ENCODE results near the gene BTG1. TPM values are rescaled to one million over a fixed set of nuclear protein-coding genes. Genes with fewer than 3 reads are reported as not detected.
A peak's percentile ranks its signal among the peaks of the same experiment; 100 is the strongest.

BTG1 gene
- total and polyA plus RNA-seq, 8 donors, result 29.0 to 183 (median 127) TPM

DNA sequence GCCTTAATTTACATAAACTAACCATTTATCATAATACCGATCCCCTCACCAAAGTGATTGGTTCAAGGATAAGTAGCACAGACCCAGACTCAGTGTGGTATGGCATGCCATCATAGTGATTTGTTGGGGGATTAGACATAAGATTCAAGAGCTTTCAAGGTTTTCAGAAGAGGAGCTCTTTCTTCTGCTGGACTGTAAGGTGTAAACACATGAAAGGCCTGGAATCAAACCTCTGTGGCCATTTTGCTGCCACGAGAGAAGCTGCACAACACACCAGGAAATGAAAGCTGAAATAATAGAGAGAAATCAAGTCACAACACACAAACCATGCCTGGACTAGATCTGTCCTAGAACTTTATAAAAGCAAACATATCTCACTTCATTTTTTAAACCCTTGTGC, 30.8 kb downstream of the BTG1 start:
- Histone ChIP-seq H3K27me3 (no peaks in the 10 kb centered on the region), H3K9me3 (no peaks in the 10 kb centered on the region), H3K27ac (no peak overlapping the region), H3K4me3 (no peak overlapping the region), H3K4me1 (no peaks in the 10 kb centered on the region), H3K36me3 (no peaks in the 10 kb centered on the region)
- DNase-seq (no peak), ATAC-seq (no peak), FAIRE-seq (no peak)
- intact Hi-C loops (cut with DNase I), result no loop called here
- WGBS, 2 donors, result 89 to 93% methylated on average over 2 of the region's 2 CpGs
- TF ChIP-seq, protein P1, sequence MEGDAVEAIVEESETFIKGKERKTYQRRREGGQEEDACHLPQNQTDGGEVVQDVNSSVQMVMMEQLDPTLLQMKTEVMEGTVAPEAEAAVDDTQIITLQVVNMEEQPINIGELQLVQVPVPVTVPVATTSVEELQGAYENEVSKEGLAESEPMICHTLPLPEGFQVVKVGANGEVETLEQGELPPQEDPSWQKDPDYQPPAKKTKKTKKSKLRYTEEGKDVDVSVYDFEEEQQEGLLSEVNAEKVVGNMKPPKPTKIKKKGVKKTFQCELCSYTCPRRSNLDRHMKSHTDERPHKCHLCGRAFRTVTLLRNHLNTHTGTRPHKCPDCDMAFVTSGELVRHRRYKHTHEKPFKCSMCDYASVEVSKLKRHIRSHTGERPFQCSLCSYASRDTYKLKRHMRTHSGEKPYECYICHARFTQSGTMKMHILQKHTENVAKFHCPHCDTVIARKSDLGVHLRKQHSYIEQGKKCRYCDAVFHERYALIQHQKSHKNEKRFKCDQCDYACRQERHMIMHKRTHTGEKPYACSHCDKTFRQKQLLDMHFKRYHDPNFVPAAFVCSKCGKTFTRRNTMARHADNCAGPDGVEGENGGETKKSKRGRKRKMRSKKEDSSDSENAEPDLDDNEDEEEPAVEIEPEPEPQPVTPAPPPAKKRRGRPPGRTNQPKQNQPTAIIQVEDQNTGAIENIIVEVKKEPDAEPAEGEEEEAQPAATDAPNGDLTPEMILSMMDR (IDR thresholded peaks at IDR 0.05), result no peak

DNA sequence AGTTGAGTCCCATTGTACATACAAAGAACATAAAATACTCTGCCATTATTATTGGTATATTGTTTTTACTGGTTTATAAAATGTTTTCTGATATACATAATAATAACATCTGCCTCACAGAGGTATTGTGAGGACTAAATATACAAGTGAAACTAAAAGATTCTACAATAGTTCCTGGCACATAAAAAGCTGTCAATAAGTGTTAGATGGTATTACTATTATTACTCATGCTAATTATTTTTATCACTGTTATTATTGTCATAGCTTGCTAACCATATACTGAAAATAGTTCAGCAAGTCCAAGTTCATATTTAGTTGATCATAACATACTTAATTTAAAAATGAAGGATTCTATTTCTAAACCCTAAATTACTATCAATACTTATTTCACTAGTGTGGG, 34.4 kb downstream of the BTG1 start:
- FAIRE-seq (peak; percentile 26), DNase-seq (no peak), ATAC-seq (no peak)
- Histone ChIP-seq H3K27ac (no peak overlapping the region), H3K27me3 (no peaks in the 10 kb centered on the region), H3K36me3 (no peaks in the 10 kb centered on the region), H3K4me1 (peaks cover 13 to 30% (median 15%) of the 10 kb centered on the region in 3 donors), H3K9me3 (no peaks in the 10 kb centered on the region), H3K4me3 (no peak overlapping the region)
- TF ChIP-seq, protein P1 (IDR thresholded peaks at IDR 0.05), result no peak
- intact Hi-C loops (cut with DNase I), result no loop called here

DNA sequence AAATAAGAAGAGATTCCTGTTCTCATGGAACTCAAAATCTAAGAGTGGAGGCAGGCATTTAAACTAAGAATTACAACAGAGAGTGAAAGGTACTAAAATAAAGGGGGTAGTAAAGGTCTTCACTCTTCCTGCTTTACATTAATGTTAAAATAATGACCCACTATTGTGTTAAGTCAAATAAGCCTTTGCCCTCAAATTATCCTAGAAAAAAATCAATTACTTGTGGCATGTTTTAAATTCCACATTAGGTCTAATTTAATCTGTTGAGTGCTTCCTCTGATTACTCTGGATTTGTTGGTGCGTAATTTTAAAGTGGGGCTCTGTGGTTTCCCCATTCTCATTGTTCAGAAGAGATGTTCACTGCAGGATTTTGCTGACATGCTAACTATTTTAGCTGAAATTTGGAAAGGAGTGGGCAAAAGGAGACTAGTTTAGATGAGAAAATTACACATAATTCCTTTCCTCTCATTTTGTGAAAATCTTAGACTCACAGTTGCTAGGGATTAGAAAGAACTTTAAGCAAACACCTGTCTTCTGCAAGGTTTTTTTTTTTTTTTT, 35.5 kb downstream of the BTG1 start:
- DNase-seq (no peak), FAIRE-seq (no peak), ATAC-seq (no peak)
- intact Hi-C loops (cut with DNase I), result no loop called here
- no peaks in the 10 kb centered on the region for H3K9me3 ChIP-seq
- no peak overlapping the region for H3K4me3 ChIP-seq
- TF ChIP-seq, protein P1 (IDR thresholded peaks at IDR 0.05), result no peak
- no peak overlapping the region for H3K27ac ChIP-seq
- no peaks in the 10 kb centered on the region for H3K36me3 ChIP-seq
- peaks cover 15 to 41% (median 16%) of the 10 kb centered on the region in 3 donors for H3K4me1 ChIP-seq
- WGBS, 2 donors, result 77 to 79% methylated on average over 1 of the region's 1 CpG
- H3K27me3 ChIP-seq, result no peaks in the 10 kb centered on the region

DNA sequence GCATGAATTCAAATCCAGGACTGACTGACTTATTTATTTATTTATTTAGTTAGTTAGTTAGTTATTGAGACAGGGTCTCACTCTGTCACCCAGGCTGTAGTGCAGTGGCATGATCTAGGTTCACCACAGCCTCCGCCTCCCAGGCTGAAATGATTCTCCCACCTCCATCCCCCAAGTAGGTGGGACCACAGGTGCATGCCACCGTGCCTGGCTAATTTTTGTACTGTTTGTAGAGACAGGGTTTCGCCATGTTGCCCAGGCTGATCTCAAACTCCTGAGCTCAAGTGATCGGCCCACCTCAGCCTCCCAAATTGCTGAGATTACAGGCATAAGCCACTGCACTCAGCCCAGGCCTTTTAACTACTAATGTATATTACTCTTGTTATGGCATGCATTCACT, 36.0 kb downstream of the BTG1 start:
- H3K4me3 ChIP-seq, result no peak overlapping the region
- DNase-seq, result no peak
- no peak for FAIRE-seq
- peaks cover 15 to 41% (median 20%) of the 10 kb centered on the region in 3 donors for H3K4me1 ChIP-seq
- ATAC-seq, result no peak
- TF ChIP-seq, protein P1 (IDR thresholded peaks at IDR 0.05), result no peak
- 97 to 98% methylated on average over 4 of the region's 4 CpGs for WGBS, 2 donors
- no peaks in the 10 kb centered on the region for H3K27me3 ChIP-seq
- no peak overlapping the region for H3K27ac ChIP-seq
- intact Hi-C loops (cut with DNase I), result no loop called here
- no peaks in the 10 kb centered on the region for H3K9me3 ChIP-seq
- no peaks in the 10 kb centered on the region for H3K36me3 ChIP-seq

DNA sequence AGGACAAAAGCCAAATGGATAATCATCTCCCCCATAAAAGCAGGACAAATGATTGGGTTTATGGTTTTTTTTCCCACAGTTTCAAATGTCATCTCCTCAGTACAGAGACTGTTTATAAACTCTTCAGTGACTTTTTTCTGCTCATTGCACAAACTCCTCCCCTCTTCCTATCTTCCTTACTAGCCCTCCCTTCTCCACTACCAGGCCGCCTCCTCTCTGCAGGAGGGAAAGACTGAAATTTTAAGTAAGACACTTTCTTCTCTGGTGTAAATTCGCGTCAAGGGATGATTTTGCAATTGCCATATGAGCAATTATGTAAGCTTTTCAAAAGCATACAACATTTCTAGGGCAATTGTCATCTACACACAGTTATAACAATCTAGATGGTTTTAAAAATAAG, 37.0 kb downstream of the BTG1 start:
- peak overlapping the region in 2 of 4 donors; percentile 66 to 70 for H3K27ac ChIP-seq
- FAIRE-seq (no peak), ATAC-seq (peak; percentile 39 to 71 (median 58)), DNase-seq (no peak)
- peaks cover 15 to 41% (median 24%) of the 10 kb centered on the region in 3 donors for H3K4me1 ChIP-seq
- H3K9me3 ChIP-seq, result no peaks in the 10 kb centered on the region
- TF ChIP-seq, protein P1 (IDR thresholded peaks at IDR 0.05), result no peak
- intact Hi-C loops (cut with DNase I), result no loop called here
- no peak overlapping the region for H3K4me3 ChIP-seq
- 45 to 47% methylated on average over 3 of the region's 3 CpGs for WGBS, 2 donors
- H3K36me3 ChIP-seq, result no peaks in the 10 kb centered on the region
- no peaks in the 10 kb centered on the region for H3K27me3 ChIP-seq
